CD4-positive, CD25-positive, alpha-beta regulatory T cell (primary cell): Measurements from ENCODE around the gene OR2A5. TPM values are rescaled to one million over a fixed set of nuclear protein-coding genes. Genes with fewer than 3 reads are reported as not detected.

Experiments
- ATAC-seq, 2 donors: fragments of 150-1000 bp; cut with Tn5 transposase; one replicate each; pipeline ENCODE4 v1.10.0; 2021; ENCODE audit warnings: low read depth in 2 of 2, moderate number of reproducible peaks in 2 of 2, moderate library complexity in 1 of 2
- DNase-seq, 3 donors: peaks; one replicate each; pipeline versions ENCODE4 v3.0.0 to v3.0.0-alpha.2; 2012 to 2022; ENCODE audit warnings: mixed read lengths in 1 of 3
- H3K27ac ChIP-seq: one replicate; pipeline ENCODE4 v1.7.0; 2013; ENCODE audit warnings: mild to moderate bottlenecking, low read length; ENCODE audit not compliant: insufficient read depth, poor library complexity, severe bottlenecking
- H3K27me3 ChIP-seq: one replicate; pipeline ENCODE4 v1.7.0; 2013; ENCODE audit warnings: low read length; ENCODE audit not compliant: control insufficient read depth, insufficient read depth
- H3K36me3 ChIP-seq: one replicate; pipeline ENCODE4 v1.7.0; 2013; ENCODE audit warnings: mild to moderate bottlenecking, low read length, moderate library complexity; ENCODE audit not compliant: control insufficient read depth, insufficient read depth
- H3K4me1 ChIP-seq: 2 replicates; pipeline ENCODE4 v1.7.0; 2013; ENCODE audit warnings: mild to moderate bottlenecking, low read length; ENCODE audit not compliant: insufficient read depth, control insufficient read depth, poor library complexity, severe bottlenecking
- H3K4me3 ChIP-seq: one replicate; pipeline ENCODE4 v1.7.0; 2013; ENCODE audit warnings: low read depth, mild to moderate bottlenecking, low read length, moderate library complexity
- H3K9me3 ChIP-seq, 2 experiments: 1 replicate in 1 of 2; 2 replicates in 1 of 2; pipeline ENCODE4 v1.7.0; 2013; ENCODE audit warnings: low read length in 2 of 2, mild to moderate bottlenecking in 1 of 2, moderate library complexity in 1 of 2; ENCODE audit not compliant: control insufficient read depth in 2 of 2
- H3K27ac Mint-ChIP-seq, 3 donors: one replicate each; pipeline ENCODE4 v1.8.0; 2020 to 2022; ENCODE audit warnings: mild to moderate bottlenecking in 3 of 3, mixed read lengths in 3 of 3, moderate library complexity in 2 of 3
- H3K27me3 Mint-ChIP-seq: one replicate; pipeline ENCODE4 v1.8.0; 2022; ENCODE audit warnings: mild to moderate bottlenecking, mixed read lengths
- H3K36me3 Mint-ChIP-seq: one replicate; pipeline ENCODE4 v1.8.0; 2020; ENCODE audit warnings: mixed read lengths
- H3K4me1 Mint-ChIP-seq, 4 donors: one replicate each; pipeline ENCODE4 v1.8.0; 2020 to 2022; ENCODE audit warnings: mixed read lengths in 4 of 4, mild to moderate bottlenecking in 1 of 4
- H3K4me3 Mint-ChIP-seq, 4 donors: one replicate each; pipeline ENCODE4 v1.8.0; 2020 to 2022; ENCODE audit warnings: mild to moderate bottlenecking in 4 of 4, mixed read lengths in 4 of 4, moderate library complexity in 3 of 4
- H3K9me3 Mint-ChIP-seq, 7 donors: one replicate each; pipeline ENCODE4 v1.8.0; 2020 to 2022; ENCODE audit warnings: mixed read lengths in 7 of 7, mild to moderate bottlenecking in 3 of 7, moderate library complexity in 2 of 7
- polyA plus RNA-seq, 4 donors: library from polyadenylated mRNA; unstranded; fragments of 300-500 nt; fragmentation: Illumina TruSeq; gene quantifications; one replicate each; pipeline ENCODE4 v1.2.3, GENCODE V29; 2021
- total RNA-seq: library from RNA; stranded (reverse); gene quantifications from one replicate; pipeline ENCODE4 v1.2.3, GENCODE V29; 2022

OR2A5 gene
- total and polyA plus RNA-seq, 5 donors from 2014 or later: not detected

DNA sequence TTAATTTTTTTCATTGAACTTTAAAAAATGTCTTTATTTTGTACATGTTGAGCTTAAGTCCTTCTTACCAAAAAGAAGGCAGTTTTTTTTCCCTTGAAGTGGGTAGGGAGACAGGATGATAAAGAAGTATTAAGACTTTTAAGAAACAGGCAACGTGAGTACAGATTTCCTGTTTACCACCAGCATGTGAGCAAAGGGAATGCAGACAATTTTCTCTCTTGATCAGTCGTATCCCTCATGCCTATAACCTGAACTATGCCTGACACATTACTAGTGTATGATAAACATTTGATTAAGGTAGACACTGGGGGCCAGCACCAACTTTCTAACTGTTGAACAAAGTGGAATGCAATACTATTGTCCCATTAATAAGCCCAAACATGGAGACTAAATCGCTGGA is 51.9 kb downstream of the OR2A5 start:
- Mint-ChIP-seq H3K4me1 (peaks cover 0 to 2% (median 0%) of the 10 kb centered on the region in 4 donors), H3K27me3 (peaks cover 21% of the 10 kb centered on the region), H3K36me3 (no peaks in the 10 kb centered on the region), H3K27ac (no peak overlapping the region), H3K4me3 (no peak overlapping the region), H3K9me3 (peaks cover 0 to 2% (median 0%) of the 10 kb centered on the region in 7 donors)
- no peaks in the 10 kb centered on the region for H3K9me3 ChIP-seq
- no peak overlapping the region for H3K27ac ChIP-seq
- no peak overlapping the region for H3K4me3 ChIP-seq
- ATAC-seq (no peak), DNase-seq (no peak)
- no peaks in the 10 kb centered on the region for H3K36me3 ChIP-seq
- H3K27me3 ChIP-seq: peaks cover 5% of the 10 kb centered on the region
- H3K4me1 ChIP-seq: no peaks in the 10 kb centered on the region

DNA sequence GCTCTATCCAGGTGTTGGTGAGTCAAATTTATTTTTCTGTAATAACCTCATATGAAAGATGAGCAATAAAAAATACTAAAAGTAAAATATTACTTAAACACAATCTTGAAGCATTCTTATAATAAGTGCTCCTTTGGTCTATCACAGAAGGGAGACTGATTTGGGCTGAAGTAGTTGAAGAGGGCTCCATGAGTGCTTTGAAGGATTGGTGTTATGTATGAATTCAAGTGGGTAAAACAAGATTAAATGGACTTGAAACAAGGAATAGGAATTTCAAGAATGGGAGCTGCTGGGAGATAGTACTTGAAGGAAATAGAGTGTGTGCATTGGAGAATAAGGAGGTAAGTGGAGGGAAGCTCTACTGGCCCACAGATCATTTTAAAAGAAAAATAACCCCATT is 53.3 kb downstream of the OR2A5 start:
- H3K27ac Mint-ChIP-seq: no peak overlapping the region
- H3K4me1 ChIP-seq: no peaks in the 10 kb centered on the region

GRCh38 chr7:144105211-144105610 is 56.5 kb downstream of the OR2A5 start:
- DNase-seq: no peak
- peaks cover 2% of the 10 kb centered on the region for H3K27me3 ChIP-seq
- ATAC-seq: no peak
- no peaks in the 10 kb centered on the region for H3K36me3 Mint-ChIP-seq
- no peak overlapping the region for H3K27ac ChIP-seq
- no peak overlapping the region for H3K4me3 Mint-ChIP-seq
- no peaks in the 10 kb centered on the region for H3K36me3 ChIP-seq
- peaks cover 0 to 3% (median 0%) of the 10 kb centered on the region in 7 donors for H3K9me3 Mint-ChIP-seq
- H3K4me1 Mint-ChIP-seq: peaks cover 0 to 2% (median 0%) of the 10 kb centered on the region in 4 donors
- H3K9me3 ChIP-seq: no peaks in the 10 kb centered on the region
- H3K4me1 ChIP-seq: no peaks in the 10 kb centered on the region
- H3K4me3 ChIP-seq: no peak overlapping the region
- H3K27ac Mint-ChIP-seq: no peak overlapping the region
- peaks cover 19% of the 10 kb centered on the region for H3K27me3 Mint-ChIP-seq

More for the DNA sequence above, 53.3 kb downstream of the OR2A5 start:
- no peak for DNase-seq
- no peaks in the 10 kb centered on the region for H3K36me3 ChIP-seq
- H3K27me3 ChIP-seq: peaks cover 5% of the 10 kb centered on the region
- H3K27ac ChIP-seq: no peak overlapping the region
- H3K9me3 ChIP-seq: no peaks in the 10 kb centered on the region
- Mint-ChIP-seq H3K27me3 (peaks cover 25% of the 10 kb centered on the region), H3K4me1 (peaks cover 0 to 2% (median 0%) of the 10 kb centered on the region in 4 donors), H3K4me3 (no peak overlapping the region), H3K9me3 (peaks cover 0 to 2% (median 0%) of the 10 kb centered on the region in 7 donors), H3K36me3 (no peaks in the 10 kb centered on the region)
- no peak for ATAC-seq
- H3K4me3 ChIP-seq: no peak overlapping the region

Other genes with a start within 250 kb of the OR2A5 start
- 9.6 TPM for gene TCAF1, start 146.8 kb upstream of the OR2A5 start, total RNA-seq
- gene TCAF1, start 146.8 kb upstream of the OR2A5 start, polyA plus RNA-seq: 10 to 100 TPM in 2 of 4 donors, 1 to 10 TPM in 2; 5.6 to 13.0 (median 9.3) TPM
- not detected for gene OR2F2, start 113.7 kb upstream of the OR2A5 start, total RNA-seq
- not detected for gene OR2F2, start 113.7 kb upstream of the OR2A5 start, polyA plus RNA-seq
- gene OR2F1, start 94.1 kb upstream of the OR2A5 start, total RNA-seq: not detected
- not detected for gene OR2F1, start 94.1 kb upstream of the OR2A5 start, polyA plus RNA-seq
- not detected for gene OR6B1, start 48.6 kb upstream of the OR2A5 start, total RNA-seq
- not detected for gene OR6B1, start 48.6 kb upstream of the OR2A5 start, polyA plus RNA-seq
- not detected for gene OR2A25, start 20.9 kb downstream of the OR2A5 start, total RNA-seq
- not detected for gene OR2A25, start 20.9 kb downstream of the OR2A5 start, polyA plus RNA-seq
- gene OR2A12, start 37.3 kb downstream of the OR2A5 start, total RNA-seq: not detected
- under 1 TPM in 1 of 4 donors, not detected in 3; 0.06 TPM for gene OR2A12, start 37.3 kb downstream of the OR2A5 start, polyA plus RNA-seq
- not detected for gene OR2A2, start 60.6 kb downstream of the OR2A5 start, total RNA-seq
- gene OR2A2, start 60.6 kb downstream of the OR2A5 start, polyA plus RNA-seq: not detected
- not detected for gene OR2A14, start 74.2 kb downstream of the OR2A5 start, total RNA-seq
- not detected for gene OR2A14, start 74.2 kb downstream of the OR2A5 start, polyA plus RNA-seq
- gene CTAGE4, start 134.5 kb downstream of the OR2A5 start, total RNA-seq: 3.8 TPM
- gene CTAGE4, start 134.5 kb downstream of the OR2A5 start, polyA plus RNA-seq: under 1 TPM in 1 of 4 donors, not detected in 3; 0.29 TPM
- 3.5 TPM for gene ARHGEF35, start 146.9 kb downstream of the OR2A5 start, total RNA-seq
- gene ARHGEF35, start 146.9 kb downstream of the OR2A5 start, polyA plus RNA-seq: 1 to 10 TPM; 1.7 to 4.2 (median 2.8) TPM
- 0.30 TPM for gene OR2A42, start 190.7 kb downstream of the OR2A5 start, total RNA-seq
- gene OR2A42, start 190.7 kb downstream of the OR2A5 start, polyA plus RNA-seq: under 1 TPM in 2 of 4 donors, not detected in 2; 0.14 to 0.24 TPM
- gene OR2A7, start 215.8 kb downstream of the OR2A5 start, total RNA-seq: 6.0 TPM
- under 1 TPM; 0.17 to 0.98 (median 0.39) TPM for gene OR2A7, start 215.8 kb downstream of the OR2A5 start, polyA plus RNA-seq
- gene CTAGE8, start 220.3 kb downstream of the OR2A5 start, total RNA-seq: not detected
- gene CTAGE8, start 220.3 kb downstream of the OR2A5 start, polyA plus RNA-seq: under 1 TPM in 3 of 4 donors, not detected in 1; 0.35 to 0.54 (median 0.46) TPM